Uterus (tissue), 4 donors: ENCODE measurements around the gene GALNT11. TPM values are rescaled to one million over a fixed set of nuclear protein-coding genes. Genes with fewer than 3 reads are reported as not detected.
A peak's percentile ranks its signal among the peaks of the same experiment; 100 is the strongest.

Experiments used
- DNase-seq, 2 donors: peaks; one replicate each; pipeline ENCODE4 v3.0.0-alpha.2; 2019 to 2020
- H3K27ac ChIP-seq, 2 donors: fragments of 200-600 bp; sonication (generic); 1 replicate in 1 of 2; 2 replicates in 1 of 2; pipeline ENCODE4 v1.5.1; 2016 to 2018
- H3K27me3 ChIP-seq, 2 donors: fragments of 200-600 bp; sonication (generic); one replicate each; pipeline ENCODE4 v1.5.1; 2018 to 2019; ENCODE audit warnings: control low read depth in 1 of 2
- H3K36me3 ChIP-seq, 2 donors: fragments of 200-600 bp; sonication (generic); one replicate each; pipeline ENCODE4 v1.5.1; 2019; ENCODE audit warnings: control low read depth in 1 of 2
- H3K4me1 ChIP-seq, 2 donors: fragments of 200-600 bp; sonication (generic); one replicate each; pipeline ENCODE4 v1.5.1; 2018 to 2019; ENCODE audit warnings: control low read depth in 1 of 2
- H3K4me3 ChIP-seq, 2 donors: fragments of 200-600 bp; sonication (generic); 1 replicate in 1 of 2; 2 replicates in 1 of 2; pipeline ENCODE4 v1.5.1; 2018 to 2019; ENCODE audit warnings: mild to moderate bottlenecking in 1 of 2
- H3K9me3 ChIP-seq, 2 donors: fragments of 200-600 bp; sonication (generic); one replicate each; pipeline ENCODE4 v1.5.1; 2019; ENCODE audit warnings: control low read depth in 1 of 2
- CTCF ChIP-seq, 4 experiments: fragments of 200-600 bp in 2 of 4; fragments of 450-650 bp in 2 of 4; sonication (generic) in 2 of 4; IDR thresholded peaks; one replicate each; pipeline ENCODE4 v1.5.1; 2016 to 2019; ENCODE audit warnings: antibody characterized with exemption in 4 of 4, mild to moderate bottlenecking in 2 of 4, moderate library complexity in 1 of 4
- POLR2A ChIP-seq, 2 donors: fragments of 450-650 bp; IDR thresholded peaks; one replicate each; pipeline ENCODE4 v1.6.1; 2016; ENCODE audit warnings: antibody characterized with exemption in 2 of 2, mild to moderate bottlenecking in 1 of 2, moderate library complexity in 1 of 2
- intact Hi-C: fragments of 100-400 bp; cut with DNase I; formaldehyde crosslinking; loops from one replicate; pipeline ENCODE4 v1.15.1; 2023; ENCODE audit warnings: low total_unique reads
- total RNA-seq, 4 donors: library from RNA; depleted of rRNA in 3 of 4; stranded (reverse); fragments of >200 nt in 3 of 4; gene quantifications; one replicate each; pipeline versions ENCODE4 v1.1.0 to v1.2.4, GENCODE V29; 2014 to 2023
- donor health status: DM: yes; HTN: yes; CAD: no.

Gene GALNT11
- total RNA-seq, 4 donors from 2014 or later: 30.3 to 91.9 (median 34.4) TPM

GRCh38 chr7:152142976-152143595, 117.6 kb downstream of the GALNT11 start:
- H3K36me3 ChIP-seq: no peaks in the 10 kb centered on the region
- no peak for DNase-seq
- no peaks in the 10 kb centered on the region for H3K4me1 ChIP-seq
- intact Hi-C loops: no loop called here
- no peak overlapping the region for H3K27ac ChIP-seq
- no peaks in the 10 kb centered on the region for H3K9me3 ChIP-seq
- TF ChIP-seq POLR2A (IDR thresholded peaks at IDR 0.05) (no peak), CTCF (IDR thresholded peaks at IDR 0.05) (no peak)
- H3K4me3 ChIP-seq: no peak overlapping the region
- no peaks in the 10 kb centered on the region for H3K27me3 ChIP-seq

GRCh38 chr7:152144557-152145245, 119.2 kb downstream of the GALNT11 start:
- intact Hi-C loops: no loop called here
- TF ChIP-seq POLR2A (IDR thresholded peaks at IDR 0.05): no peak
- no peak for TF ChIP-seq CTCF (IDR thresholded peaks at IDR 0.05)
- no peaks in the 10 kb centered on the region for H3K9me3 ChIP-seq
- H3K27me3 ChIP-seq: no peaks in the 10 kb centered on the region
- H3K27ac ChIP-seq: no peak overlapping the region
- no peak overlapping the region for H3K4me3 ChIP-seq
- H3K4me1 ChIP-seq: no peaks in the 10 kb centered on the region
- DNase-seq: no peak
- no peaks in the 10 kb centered on the region for H3K36me3 ChIP-seq

GRCh38 chr7:152145853-152146466, 120.5 kb downstream of the GALNT11 start:
- intact Hi-C loops: no loop called here

GRCh38 chr7:152148706-152149105, 123.2 kb downstream of the GALNT11 start:
- Histone ChIP-seq H3K27me3 (no peaks in the 10 kb centered on the region), H3K9me3 (no peaks in the 10 kb centered on the region), H3K4me3 (no peak overlapping the region), H3K4me1 (no peaks in the 10 kb centered on the region), H3K27ac (no peak overlapping the region), H3K36me3 (no peaks in the 10 kb centered on the region)
- TF ChIP-seq POLR2A (IDR thresholded peaks at IDR 0.05): no peak
- TF ChIP-seq CTCF (IDR thresholded peaks at IDR 0.05): no peak
- intact Hi-C loops: no loop called here
- DNase-seq: no peak

More at GRCh38 chr7:152145853-152146466, 120.5 kb downstream of the GALNT11 start:
- Histone ChIP-seq H3K4me3 (no peak overlapping the region), H3K9me3 (no peaks in the 10 kb centered on the region), H3K4me1 (no peaks in the 10 kb centered on the region), H3K27me3 (no peaks in the 10 kb centered on the region), H3K27ac (no peak overlapping the region), H3K36me3 (no peaks in the 10 kb centered on the region)
- no peak for DNase-seq
- TF ChIP-seq POLR2A (IDR thresholded peaks at IDR 0.05) (no peak), CTCF (IDR thresholded peaks at IDR 0.05) (peak; percentile 35 to 46 (median 43))

- TF ChIP-seq POLR2A (IDR thresholded peaks at IDR 0.05) (no peak), CTCF (IDR thresholded peaks at IDR 0.05) (no peak)
- H3K9me3 ChIP-seq: no peaks in the 10 kb centered on the region
- no peaks in the 10 kb centered on the region for H3K27me3 ChIP-seq
- DNase-seq: no peak
- intact Hi-C loops: no loop called here
- no peaks in the 10 kb centered on the region for H3K4me1 ChIP-seq
- H3K27ac ChIP-seq: no peak overlapping the region
- H3K36me3 ChIP-seq: no peaks in the 10 kb centered on the region
- no peak overlapping the region for H3K4me3 ChIP-seq
Observed at GRCh38 chr7:152149363-152149762, 123.9 kb downstream of the GALNT11 start.
